Measurements from ENCODE around the gene TGFA. TPM values are rescaled to one million over a fixed set of nuclear protein-coding genes. Genes with fewer than 3 reads are reported as not detected.

Gene TGFA
- total RNA-seq, 1 donor from 2014 or later = 0.31 TPM

DNA sequence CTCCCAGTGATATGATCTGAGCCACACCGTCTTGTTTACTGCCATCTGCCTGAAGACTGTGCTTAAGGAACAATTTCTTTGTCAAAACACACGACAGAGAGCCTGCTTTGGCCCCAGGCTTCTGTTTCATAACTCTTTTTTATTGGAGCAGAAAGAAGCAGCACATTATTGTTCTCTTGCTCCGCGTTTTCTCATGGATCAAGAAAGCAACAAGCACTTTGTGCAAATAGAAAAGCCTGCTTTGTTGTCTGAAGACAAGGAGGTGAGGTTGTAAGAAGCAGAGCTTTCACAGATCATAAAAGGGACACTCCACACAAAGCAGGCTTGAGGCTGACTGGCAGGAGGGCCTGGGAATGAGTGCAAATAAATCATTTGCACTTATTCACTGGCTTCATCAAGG lies 133.5 kb downstream of the TGFA start:
- no peaks in the 10 kb centered on the region for H3K36me3 Mint-ChIP-seq (ENCODE audit: low read depth)
- DNase-seq = no peak
- peaks cover 19% of the 10 kb centered on the region for H3K27me3 Mint-ChIP-seq
- H3K9me3 Mint-ChIP-seq = peaks cover 4% of the 10 kb centered on the region
- TF ChIP-seq, protein P1, sequence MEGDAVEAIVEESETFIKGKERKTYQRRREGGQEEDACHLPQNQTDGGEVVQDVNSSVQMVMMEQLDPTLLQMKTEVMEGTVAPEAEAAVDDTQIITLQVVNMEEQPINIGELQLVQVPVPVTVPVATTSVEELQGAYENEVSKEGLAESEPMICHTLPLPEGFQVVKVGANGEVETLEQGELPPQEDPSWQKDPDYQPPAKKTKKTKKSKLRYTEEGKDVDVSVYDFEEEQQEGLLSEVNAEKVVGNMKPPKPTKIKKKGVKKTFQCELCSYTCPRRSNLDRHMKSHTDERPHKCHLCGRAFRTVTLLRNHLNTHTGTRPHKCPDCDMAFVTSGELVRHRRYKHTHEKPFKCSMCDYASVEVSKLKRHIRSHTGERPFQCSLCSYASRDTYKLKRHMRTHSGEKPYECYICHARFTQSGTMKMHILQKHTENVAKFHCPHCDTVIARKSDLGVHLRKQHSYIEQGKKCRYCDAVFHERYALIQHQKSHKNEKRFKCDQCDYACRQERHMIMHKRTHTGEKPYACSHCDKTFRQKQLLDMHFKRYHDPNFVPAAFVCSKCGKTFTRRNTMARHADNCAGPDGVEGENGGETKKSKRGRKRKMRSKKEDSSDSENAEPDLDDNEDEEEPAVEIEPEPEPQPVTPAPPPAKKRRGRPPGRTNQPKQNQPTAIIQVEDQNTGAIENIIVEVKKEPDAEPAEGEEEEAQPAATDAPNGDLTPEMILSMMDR (IDR thresholded peaks at IDR 0.05) = no peak
- H3K4me1 Mint-ChIP-seq = peaks cover 2% of the 10 kb centered on the region
- ChIA-PET POLR2A (no interaction called here), CTCF (no interaction called here)
- H3K27ac Mint-ChIP-seq = no peak overlapping the region
- ATAC-seq (ENCODE audit: low read depth) = no peak
- H3K4me3 Mint-ChIP-seq = no peak overlapping the region
- intact Hi-C loops (cut with micrococcal nuclease) = no loop called here

DNA sequence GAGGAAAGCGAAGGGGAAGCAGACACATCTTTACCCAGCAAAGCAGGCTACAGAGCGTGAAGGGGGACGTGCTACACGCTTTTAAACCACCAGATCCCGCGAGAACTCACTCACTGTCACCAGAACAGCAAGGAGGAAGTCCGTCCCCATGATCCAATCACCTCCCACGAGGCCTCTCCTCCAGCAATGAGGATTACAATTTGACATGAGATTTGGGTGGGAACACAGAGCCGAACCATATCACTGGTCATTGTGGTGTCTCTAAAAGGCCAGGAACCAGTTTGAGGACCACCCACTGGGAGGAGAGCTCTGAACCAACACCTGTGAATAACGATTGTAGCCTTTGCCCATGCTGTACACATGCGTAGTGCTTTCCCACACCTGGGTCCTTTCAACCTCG lies 135.1 kb downstream of the TGFA start:
- H3K4me3 Mint-ChIP-seq = no peak overlapping the region
- peaks cover 2% of the 10 kb centered on the region for H3K4me1 Mint-ChIP-seq
- no peak overlapping the region for H3K27ac Mint-ChIP-seq
- intact Hi-C loops (cut with micrococcal nuclease) = no loop called here
- ChIA-PET POLR2A (no interaction called here), CTCF (no interaction called here)
- DNase-seq (no peak), ATAC-seq (ENCODE audit: low read depth) (no peak)
- no peaks in the 10 kb centered on the region for H3K36me3 Mint-ChIP-seq (ENCODE audit: low read depth)
- peaks cover 4% of the 10 kb centered on the region for H3K9me3 Mint-ChIP-seq
- H3K27me3 Mint-ChIP-seq = peaks cover 19% of the 10 kb centered on the region
- TF ChIP-seq, protein P1 (IDR thresholded peaks at IDR 0.05) = no peak

DNA sequence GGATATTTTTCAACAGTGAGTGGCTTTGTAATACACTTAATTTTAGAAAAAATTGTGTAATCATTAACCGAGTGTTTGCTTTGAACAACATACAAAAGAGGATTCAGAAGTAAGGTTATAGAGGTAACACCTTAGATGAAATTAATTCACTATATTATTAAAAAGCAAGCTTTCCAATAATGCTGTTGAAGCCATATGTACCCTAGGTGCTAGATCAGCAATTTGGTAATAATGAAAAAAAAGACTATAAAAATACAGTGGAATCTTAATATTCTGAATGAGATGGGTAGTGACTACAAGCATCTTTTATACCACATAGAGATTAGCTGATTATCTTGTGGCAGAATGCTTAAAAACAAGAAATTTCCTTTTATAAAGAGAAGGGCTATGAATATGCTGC lies 136.6 kb downstream of the TGFA start:
- DNase-seq (no peak), ATAC-seq (ENCODE audit: low read depth) (no peak)
- no peaks in the 10 kb centered on the region for H3K36me3 Mint-ChIP-seq (ENCODE audit: low read depth)
- ChIA-PET CTCF (no interaction called here), POLR2A (no interaction called here)
- H3K9me3 Mint-ChIP-seq = peaks cover 4% of the 10 kb centered on the region
- H3K4me3 Mint-ChIP-seq = no peak overlapping the region
- H3K27me3 Mint-ChIP-seq = peaks cover 15% of the 10 kb centered on the region
- no peak overlapping the region for H3K27ac Mint-ChIP-seq
- TF ChIP-seq, protein P1 (IDR thresholded peaks at IDR 0.05) = no peak
- intact Hi-C loops (cut with micrococcal nuclease) = no loop called here
- H3K4me1 Mint-ChIP-seq = peaks cover 2% of the 10 kb centered on the region

DNA sequence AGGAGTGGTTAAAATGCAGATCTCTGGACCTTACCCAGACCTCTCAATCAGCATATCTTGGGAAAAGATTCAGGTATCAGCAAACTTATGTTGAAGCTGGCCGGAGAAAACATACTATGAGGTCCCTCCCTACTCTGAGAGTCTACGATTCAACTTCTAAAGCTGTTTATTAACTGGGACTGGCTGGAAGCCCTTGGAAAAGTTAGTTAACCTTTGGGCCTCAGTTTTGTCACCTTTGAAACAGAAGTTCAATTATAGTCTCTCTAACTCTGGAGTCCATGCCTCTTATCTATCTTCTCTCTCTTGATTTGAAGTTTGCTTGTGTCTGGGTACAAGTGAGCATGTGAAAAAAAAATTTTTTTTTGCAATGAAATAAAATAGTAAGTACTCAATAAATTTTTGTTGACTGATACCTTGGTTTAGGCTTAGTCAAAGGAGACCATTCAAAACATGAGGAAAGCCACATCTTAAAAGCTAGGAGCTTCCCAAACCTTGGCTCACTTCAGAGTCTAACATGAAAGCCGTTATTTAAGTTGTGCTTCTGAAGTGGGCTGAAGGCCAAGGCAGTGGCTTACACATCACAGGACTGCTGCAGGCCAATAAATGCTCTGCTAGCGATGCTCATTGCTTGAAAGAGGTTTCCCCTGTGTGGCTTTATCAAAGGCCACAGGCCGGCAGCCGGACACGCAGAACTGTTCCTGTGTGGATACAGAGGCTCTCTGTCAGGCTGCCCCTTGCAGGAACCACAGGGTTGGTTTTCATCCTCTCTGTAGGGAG lies 141.1 kb downstream of the TGFA start:
- ATAC-seq (ENCODE audit: low read depth) (no peak), DNase-seq (no peak)
- Mint-ChIP-seq H3K27me3 (peaks cover 16% of the 10 kb centered on the region), H3K4me1 (no peaks in the 10 kb centered on the region), H3K36me3 (ENCODE audit: low read depth) (no peaks in the 10 kb centered on the region), H3K4me3 (no peak overlapping the region), H3K27ac (no peak overlapping the region), H3K9me3 (no peaks in the 10 kb centered on the region)
- intact Hi-C loops (cut with micrococcal nuclease) = no loop called here
- POLR2A ChIA-PET = no interaction called here
- TF ChIP-seq, protein P1 (IDR thresholded peaks at IDR 0.05) = no peak
- CTCF ChIA-PET = no interaction called here

DNA sequence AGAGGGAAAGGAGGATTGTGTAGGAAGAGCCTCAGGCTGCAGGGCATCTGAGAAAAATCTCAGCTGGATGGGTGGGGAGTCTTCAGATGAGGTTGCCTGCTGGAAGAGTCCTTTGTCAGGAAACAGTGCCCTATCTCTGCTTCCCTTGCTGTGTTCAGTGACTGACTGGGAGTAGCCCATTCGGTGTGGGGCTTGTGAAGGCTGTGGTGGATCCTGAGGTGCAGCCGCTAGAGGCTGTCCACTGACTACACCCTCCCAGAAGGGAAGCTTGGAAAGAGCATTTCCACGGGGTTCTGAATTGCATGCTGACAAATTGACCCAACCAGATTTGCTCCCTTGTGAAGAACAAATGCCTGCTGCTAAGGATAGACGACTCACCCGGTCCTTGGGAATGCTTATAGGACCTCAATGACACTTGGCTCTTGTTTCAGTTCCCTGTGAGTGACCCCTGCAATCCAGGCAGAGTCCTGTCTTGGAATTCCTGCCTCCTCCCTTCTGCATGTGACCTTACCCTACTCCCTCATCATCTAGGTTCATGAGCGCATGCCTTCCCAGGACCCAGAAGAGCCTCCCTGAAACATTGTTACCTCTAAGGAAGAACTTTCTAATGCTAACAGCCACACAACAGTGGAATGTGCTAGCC lies 142.0 kb downstream of the TGFA start:
- Mint-ChIP-seq H3K27me3 (peaks cover 19% of the 10 kb centered on the region), H3K36me3 (ENCODE audit: low read depth) (no peaks in the 10 kb centered on the region), H3K27ac (no peak overlapping the region), H3K9me3 (no peaks in the 10 kb centered on the region), H3K4me1 (no peaks in the 10 kb centered on the region), H3K4me3 (no peak overlapping the region)
- DNase-seq (no peak), ATAC-seq (ENCODE audit: low read depth) (no peak)
- intact Hi-C loops (cut with micrococcal nuclease) = no loop called here
- CTCF ChIA-PET = no interaction called here
- POLR2A ChIA-PET = interaction anchor here (0.6 kb wide), 1 partner anchor 135 kb away, joined by 3 read pairs; no protein-coding TSS in a partner anchor
- TF ChIP-seq, protein P1 (IDR thresholded peaks at IDR 0.05) = no peak

Measured in activated B cell treated with CpG ODN at 0.5 μM for 24 hours (primary cell).